GM12878 (cell line): ENCODE data around the gene C1RL. TPM values are rescaled to one million over a fixed set of nuclear protein-coding genes. Genes with fewer than 3 reads are reported as not detected.

Source experiments
- ATF2 ChIP-seq: IDR thresholded peaks from 2 replicates; pipeline ENCODE4 v1.6.1; 2012; ENCODE audit warnings: low read length, inconsistent platforms
- CBX5 ChIP-seq: sonication (generic); IDR thresholded peaks from 2 replicates; pipeline ENCODE4 v1.6.1; 2016; ENCODE audit warnings: low read depth, moderate library complexity, mild to moderate bottlenecking, inconsistent platforms
- CHD2 ChIP-seq: IDR thresholded peaks from 2 replicates; pipeline ENCODE4 v1.6.1; 2011; ENCODE audit warnings: low read depth, low read length, improper control_type of control experiment, borderline replicate concordance
- CTCF ChIP-seq, 3 experiments: IDR thresholded peaks in 2 of 3; conservative IDR thresholded peaks in 1 of 3; 2 replicates each; pipeline ENCODE4 v1.5.1; 2011; ENCODE audit warnings: low read depth in 3 of 3, low read length in 3 of 3, mild to moderate bottlenecking in 3 of 3, control low read depth in 2 of 3, moderate library complexity in 2 of 3, inconsistent platforms in 1 of 3, mixed read lengths in 1 of 3; ENCODE audit not compliant: control insufficient read depth in 2 of 3, insufficient read depth in 1 of 3; ENCODE audit errors: extremely low read depth in 1 of 3
- GATAD2B ChIP-seq: fragments of 450-650 bp; conservative IDR thresholded peaks from 2 replicates; pipeline ENCODE4 v1.6.1; 2017; ENCODE audit warnings: low read depth, mild to moderate bottlenecking, moderate library complexity
- IRF3 ChIP-seq: fragments of 450-650 bp; IDR thresholded peaks from 2 replicates; pipeline ENCODE4 v1.6.1; 2014; ENCODE audit warnings: mild to moderate bottlenecking
- NFXL1 ChIP-seq: fragments of 450-650 bp; IDR thresholded peaks from 2 replicates; pipeline ENCODE4 v1.6.1; 2017; ENCODE audit warnings: antibody characterized with exemption, mild to moderate bottlenecking, borderline replicate concordance
- NRF1 ChIP-seq: conservative IDR thresholded peaks from 2 replicates; pipeline ENCODE4 v1.6.1; 2011; ENCODE audit warnings: mild to moderate bottlenecking, low read depth, low read length, improper control_type of control experiment
- TCF3 ChIP-seq: IDR thresholded peaks from 2 replicates; pipeline ENCODE4 v1.6.1; 2012; ENCODE audit warnings: low read depth, mild to moderate bottlenecking, low read length, borderline replicate concordance; ENCODE audit not compliant: insufficient read depth
- ZNF217 ChIP-seq: fragments of 450-650 bp; IDR thresholded peaks from 2 replicates; pipeline ENCODE4 v1.6.1; 2017; ENCODE audit warnings: antibody characterized with exemption, mild to moderate bottlenecking
- polyA plus RNA-seq, 11 experiments: library from polyadenylated mRNA; depleted of rRNA in 4 of 11; unstranded in 6 of 11; stranded (reverse) in 5 of 11; fragments of >200 nt; fragmentation: Nextera tagmentation in 4 of 11; fragmentation: Illumina TruSeq in 1 of 11; extraction: Ambion mirVana in 4 of 11; extraction: Trizol in 1 of 11; gene quantifications; 1 replicate in 1 of 11; 2 replicates in 10 of 11; pipeline versions ENCODE4 v1.2.1 to v1.2.3, GENCODE V29; 2011 to 2016; ENCODE audit warnings: inconsistent platforms in 2 of 11, missing spikeins in 2 of 11, low read depth in 1 of 11
- total RNA-seq, 4 experiments: library from RNA; depleted of rRNA in 3 of 4; stranded (reverse); fragments of >200 nt in 3 of 4; fragmentation: Illumina TruSeq in 1 of 4; extraction: Trizol in 1 of 4; gene quantifications; 2 replicates each; pipeline versions ENCODE4 v1.2.1 to v1.2.3, GENCODE V29; 2013 to 2021

C1RL gene
- total and polyA plus RNA-seq, 10 of the 15 experiments (the other 5 are each of a cell fraction or from before 2014, with no cell fraction given), result 1.3 to 12.8 (median 8.1) TPM

- no peak for TF ChIP-seq NRF1
- TF ChIP-seq ZNF217, result no peak
- no peak for TF ChIP-seq CTCF (IDR thresholded peaks at IDR 0.05 in 2 of 3, conservative IDR thresholded peaks at IDR 0.05 in 1 of 3; ENCODE audit: control insufficient read depth in 2 of 3, extremely low read depth in 1 of 3, insufficient read depth in 1 of 3, low read depth in 3 of 3, low read length in 3 of 3)
- no peak for TF ChIP-seq IRF3
- TF ChIP-seq NFXL1, result no peak
- TF ChIP-seq ATF2, result no peak
- TF ChIP-seq GATAD2B, result no peak
- TF ChIP-seq CHD2, result no peak
- TF ChIP-seq CBX5, result no peak
- TF ChIP-seq TCF3, result no peak
Observed at GRCh38 chr12:7114851-7115250, 5.8 kb upstream of the C1RL start (continued).
